GM18867 (cell line): ENCODE results near the gene CCDC177.
A peak's percentile ranks its signal among the peaks of the same experiment; 100 is the strongest.

Experiments used
- ATAC-seq: cut with Tn5 transposase; IDR thresholded peaks from one replicate; pipeline ENCODE4 v1.9.1; 2021; ENCODE audit warnings: mild to moderate bottlenecking, moderate library complexity; ENCODE audit not compliant: unreplicated experiment

CCDC177 gene

GRCh38 chr14:69574263-69574953 is at the start of gene CCDC177:
Gene CCDC177, minus strand, starts transcription at chr14:69574871. Its CDS starts 1,249 bp downstream, at chr14:69573622.
- peak; percentile 43 for ATAC-seq

- no peak for ATAC-seq
Measured at GRCh38 chr14:69624136-69624535, 49.5 kb upstream of the CCDC177 start.

DNA sequence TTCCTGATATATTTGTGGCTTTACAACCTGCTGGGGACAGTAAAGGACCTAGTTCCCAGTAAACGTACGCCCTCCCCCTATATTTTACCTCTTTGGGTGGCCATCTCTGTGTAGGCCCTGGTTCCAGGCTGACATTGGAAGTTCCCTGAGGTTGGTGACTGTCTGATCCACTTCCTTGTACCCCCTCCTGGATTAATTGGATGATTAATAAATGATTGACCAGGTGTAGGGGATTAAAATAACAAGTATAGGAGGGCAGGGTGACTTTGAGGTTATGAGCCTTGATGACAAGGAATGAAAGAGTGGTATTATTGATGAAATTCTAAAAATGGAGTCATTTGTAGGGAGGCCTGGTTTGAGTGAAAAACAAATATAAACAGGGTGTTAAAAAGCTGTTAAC is 46.3 kb upstream of the CCDC177 start:
- no peak for ATAC-seq

GRCh38 chr14:69620211-69620611 is 45.5 kb upstream of the CCDC177 start:
- no peak for ATAC-seq

GRCh38 chr14:69619012-69619411 is 44.3 kb upstream of the CCDC177 start:
- no peak for ATAC-seq

GRCh38 chr14:69617796-69618195 is 43.1 kb upstream of the CCDC177 start:
- ATAC-seq, result no peak

DNA sequence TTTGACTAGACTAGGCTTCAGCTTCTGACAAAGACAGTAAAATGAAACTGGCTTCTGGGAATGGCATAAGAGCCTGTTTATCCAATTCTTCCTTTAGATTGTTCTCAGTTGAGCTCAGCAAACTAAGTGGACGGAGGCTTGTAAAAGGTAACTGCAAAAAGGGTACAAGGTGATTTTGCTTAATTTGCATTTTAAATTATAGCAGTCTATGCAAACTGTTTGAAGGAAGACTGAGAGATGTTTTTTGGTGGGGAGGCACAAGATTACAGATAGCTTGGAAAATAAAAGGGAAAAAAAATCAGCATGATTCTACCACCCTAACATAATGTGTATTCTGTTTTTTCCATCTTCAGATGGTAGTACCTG is 41.7 kb upstream of the CCDC177 start:
- ATAC-seq, result no peak

DNA sequence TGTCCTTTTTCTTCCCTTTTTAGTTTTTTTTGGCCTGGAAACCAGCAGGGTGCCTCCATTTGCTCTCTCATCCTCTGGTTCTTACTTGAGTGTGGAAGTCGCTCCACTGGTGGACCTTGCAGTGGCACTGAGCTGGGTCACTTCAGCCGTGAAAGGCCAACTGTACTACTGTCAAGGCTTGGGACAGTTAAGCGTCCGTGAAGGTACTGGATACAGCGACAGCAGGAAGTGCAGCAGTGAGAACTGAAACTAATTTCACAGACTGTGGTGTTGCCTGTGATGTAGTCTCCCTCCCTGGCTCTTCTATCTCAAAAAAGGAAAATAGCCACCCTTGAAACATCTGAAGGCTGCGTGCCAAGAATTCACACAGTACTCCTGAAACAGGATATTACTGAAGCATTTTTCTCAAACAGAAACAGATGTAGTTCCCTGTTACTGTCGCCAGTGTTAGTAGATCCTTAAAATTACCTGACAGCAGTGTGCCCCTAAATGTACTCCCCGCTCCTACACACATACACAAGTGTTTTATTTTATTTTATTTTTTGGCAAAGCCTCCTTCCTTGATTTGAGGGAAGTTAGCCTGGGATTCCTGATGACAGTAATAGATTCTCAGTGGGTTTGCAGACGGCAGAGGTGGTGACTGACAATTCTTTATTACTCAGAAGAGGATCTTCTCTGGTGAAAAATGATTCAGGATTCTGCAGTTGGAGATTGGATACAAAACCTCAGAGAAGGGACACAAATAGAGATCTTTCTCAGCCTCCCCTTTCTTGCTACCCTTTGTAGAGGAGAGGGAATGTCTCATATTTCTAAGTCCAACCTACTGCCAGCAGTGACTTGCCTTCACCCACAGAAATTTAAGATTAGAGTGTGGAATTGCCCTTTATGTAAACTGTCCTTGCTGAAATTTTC is 41.1 kb upstream of the CCDC177 start:
- peak; percentile 49 for ATAC-seq

GRCh38 chr14:69615121-69615495 is 40.4 kb upstream of the CCDC177 start:
- ATAC-seq, result no peak

- ATAC-seq, result no peak
Measured at GRCh38 chr14:69614592-69614991, 39.9 kb upstream of the CCDC177 start.

DNA sequence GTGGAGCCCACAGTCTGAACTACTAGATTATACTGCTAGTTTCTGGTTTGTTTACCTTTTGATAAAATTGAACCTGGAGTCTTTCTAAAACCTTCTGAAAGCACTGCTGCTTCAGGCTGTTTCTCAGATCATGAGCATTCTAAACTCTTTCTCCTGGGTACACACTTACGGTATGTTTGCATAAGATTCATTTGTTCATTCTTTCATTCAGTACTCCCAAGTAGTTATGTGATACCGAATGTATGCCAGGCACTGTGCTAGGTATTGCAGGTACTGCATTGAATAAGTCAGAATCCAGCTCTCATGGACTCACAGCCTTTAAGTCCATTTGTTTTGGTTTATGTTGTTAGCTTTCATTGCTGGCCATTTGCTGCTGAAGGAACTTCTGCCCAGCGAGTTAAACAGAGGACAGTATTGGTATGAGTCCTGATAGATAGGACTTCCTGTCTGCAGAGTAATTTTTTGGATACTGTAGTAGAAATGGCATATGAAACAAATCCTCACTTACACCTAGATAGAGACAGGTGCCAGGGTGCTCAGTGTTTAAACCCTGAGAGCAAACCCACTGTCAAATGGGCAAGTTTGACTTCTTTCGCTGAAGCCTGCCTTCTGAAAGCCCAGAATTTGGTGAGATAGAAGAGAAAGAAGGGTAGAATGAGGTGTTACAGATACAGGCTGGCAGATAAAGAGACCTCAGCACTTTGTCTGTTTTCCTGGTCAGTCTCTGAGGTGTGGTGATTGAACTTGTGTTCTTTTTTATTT is 38.8 kb upstream of the CCDC177 start:
- no peak for ATAC-seq

GRCh38 chr14:69612783-69613130 is 38.1 kb upstream of the CCDC177 start:
- ATAC-seq, result no peak

GRCh38 chr14:69612014-69612782 is 37.5 kb upstream of the CCDC177 start:
- peak; percentile 18 for ATAC-seq

DNA sequence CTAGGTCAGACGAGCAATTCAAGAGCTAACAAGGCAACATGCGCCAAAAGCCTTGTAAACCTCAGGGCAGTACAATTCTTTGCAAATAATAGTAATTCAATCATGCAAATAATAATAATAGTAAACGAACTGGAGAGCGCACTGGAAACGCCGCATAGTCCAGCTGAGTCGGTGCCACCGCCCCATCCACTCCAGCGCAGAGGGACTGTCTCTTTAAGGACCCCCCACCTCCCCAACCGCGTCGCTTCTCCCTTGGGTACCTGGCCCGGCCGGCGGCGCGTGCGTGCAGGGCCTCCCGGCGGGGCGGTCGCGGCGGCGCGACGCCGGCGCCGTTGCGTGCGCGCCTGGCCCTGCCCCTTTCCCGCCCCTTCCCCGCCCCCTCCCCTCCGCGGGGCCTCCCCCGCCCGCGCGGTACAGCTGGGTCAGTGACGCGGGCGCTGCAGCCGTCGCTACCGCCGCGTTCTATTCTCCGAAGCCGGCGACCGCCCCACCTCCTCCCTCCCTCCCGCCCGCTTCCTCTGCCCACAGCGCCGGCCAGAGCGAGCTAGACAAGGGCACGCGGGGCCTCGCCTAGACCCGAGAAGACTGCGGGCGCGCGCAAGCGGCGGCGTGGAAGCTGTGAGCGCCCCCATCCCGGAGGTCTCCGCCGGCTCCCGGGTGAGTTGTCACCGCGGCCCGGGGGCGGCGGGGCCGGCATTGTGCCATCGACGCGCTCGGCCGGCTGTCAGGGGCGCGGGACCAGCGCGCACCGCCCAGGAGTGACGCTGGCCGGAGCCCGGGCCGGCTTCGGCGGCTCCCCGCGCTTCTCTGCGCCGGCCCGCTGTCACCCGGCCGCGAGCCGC is 36.7 kb upstream of the CCDC177 start, which contains the start of gene SUSD6:
SUSD6 (plus strand) TSS at position 425 of the 842 bp plus-strand sequence. CDS start 46,997 bp downstream, outside the sequence.
- peak; percentile 65 for ATAC-seq

DNA sequence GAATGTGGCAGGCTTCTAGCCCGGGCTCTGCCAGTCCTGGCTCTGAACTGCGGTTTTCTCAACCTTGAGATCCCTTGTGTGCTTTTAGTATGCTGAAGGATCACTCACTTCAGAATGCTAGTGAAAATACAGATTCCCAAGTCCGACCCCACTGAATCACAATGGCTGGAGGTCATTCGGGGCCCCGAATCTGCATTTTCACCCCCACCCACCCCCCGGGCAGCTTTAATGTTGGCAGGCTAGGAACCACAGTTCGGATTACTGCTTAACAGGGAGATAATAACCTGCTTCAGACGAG is 36.2 kb upstream of the CCDC177 start:
- ATAC-seq, result no peak

DNA sequence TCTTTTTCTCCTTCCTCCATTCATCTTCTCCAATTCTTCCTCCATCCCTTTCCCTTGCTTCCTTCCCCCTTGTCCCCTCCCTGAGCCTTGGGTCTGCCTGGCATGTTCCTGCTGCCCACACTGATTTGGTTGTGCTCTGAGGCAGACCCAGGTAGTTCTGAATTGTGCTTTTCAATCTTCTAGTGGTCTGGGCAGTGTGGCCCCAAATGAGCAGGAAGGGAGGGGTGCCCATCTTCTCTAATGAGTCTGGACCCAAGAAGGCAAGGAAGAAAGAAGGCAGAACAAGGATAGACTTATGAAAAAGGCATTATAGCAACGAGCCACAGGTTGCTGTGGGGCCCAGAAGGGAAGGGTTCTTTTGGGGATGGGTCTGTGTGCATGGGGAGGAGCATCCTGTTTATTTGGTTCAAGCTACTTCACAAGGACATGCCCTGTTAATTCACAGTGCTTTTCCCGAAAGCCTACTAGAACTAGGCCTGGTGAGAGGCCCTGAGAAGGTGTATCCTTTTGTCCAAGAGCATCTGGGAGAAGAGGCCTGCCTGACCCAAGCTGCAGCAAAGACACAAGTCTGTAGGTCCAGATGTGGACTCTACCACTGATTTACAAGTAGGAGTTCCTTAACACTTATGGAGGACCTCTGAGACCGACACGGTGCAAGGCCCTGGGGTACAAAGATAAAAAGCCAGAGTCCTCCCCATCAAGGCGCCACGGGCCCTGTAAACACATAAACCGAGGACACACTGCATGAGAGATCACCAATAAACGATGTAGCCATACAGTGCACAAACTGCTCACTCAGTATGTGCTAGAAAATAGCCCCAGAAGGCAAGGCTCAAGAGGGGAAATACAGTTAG is 35.6 kb upstream of the CCDC177 start:
- ATAC-seq, result no peak

DNA sequence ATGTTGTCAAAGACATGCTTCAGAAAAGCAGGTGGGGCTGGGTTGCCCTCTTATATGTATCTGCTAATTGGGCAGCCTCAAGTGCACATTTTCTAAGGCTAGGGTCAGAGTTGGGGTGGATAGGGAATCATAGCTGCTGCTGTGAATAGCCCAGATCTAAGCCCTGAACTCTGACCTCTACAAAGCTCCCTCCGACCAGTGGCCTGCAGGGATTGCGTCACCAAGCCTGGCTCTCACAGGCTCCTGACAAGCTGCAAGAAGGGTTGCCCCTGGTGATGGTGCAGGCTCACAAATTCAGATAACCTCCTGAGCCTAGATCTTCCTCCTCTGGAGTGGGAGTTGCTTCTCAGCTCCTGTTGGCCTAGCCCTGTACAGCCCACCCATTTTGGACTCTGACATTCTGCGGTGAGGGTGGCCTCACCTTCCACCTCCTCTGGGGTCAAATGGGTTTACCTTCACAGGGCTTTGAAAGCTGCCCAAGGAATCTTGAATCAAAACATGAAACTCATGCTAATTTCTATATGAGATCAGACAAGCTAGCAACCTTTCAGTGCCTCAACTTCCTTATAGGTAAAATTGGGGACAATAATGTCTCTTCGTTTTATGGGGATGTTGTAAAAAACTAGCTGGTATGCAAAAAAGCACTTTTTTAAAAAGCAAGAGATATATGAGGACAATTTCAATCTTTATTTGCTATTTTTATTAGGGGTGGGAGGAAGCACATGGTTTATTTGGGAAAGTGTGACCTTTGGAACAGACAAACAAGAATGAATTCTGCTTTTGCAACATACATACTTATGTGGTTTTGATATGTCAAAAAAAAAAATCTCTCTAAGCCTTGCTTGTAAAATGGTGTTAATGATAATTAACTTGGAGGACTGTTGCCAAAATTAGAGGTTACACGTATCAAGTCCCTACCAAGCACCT is 31.9 kb upstream of the CCDC177 start:
- no peak for ATAC-seq

GRCh38 chr14:69605738-69606137 is 31.1 kb upstream of the CCDC177 start:
- ATAC-seq, result no peak
